CD14-positive monocyte (primary cell): ENCODE data around the gene GPR33. TPM values are rescaled to one million over a fixed set of nuclear protein-coding genes. Genes with fewer than 3 reads are reported as not detected.

ENCODE experiments used
- DNase-seq, 3 donors: peaks; one replicate each; pipeline ENCODE4 v3.0.0-alpha.2; 2011 to 2022
- H2AFZ ChIP-seq: 2 replicates; pipeline ENCODE4 v1.6.0; 2012; ENCODE audit warnings: mild to moderate bottlenecking, low read depth, low read length, inconsistent platforms; ENCODE audit not compliant: insufficient read depth, poor library complexity, severe bottlenecking
- H3K27ac ChIP-seq, 2 donors: 1 replicate in 1 of 2; 2 replicates in 1 of 2; pipeline ENCODE4 v1.5.1; 2012 to 2013; ENCODE audit warnings: low read length in 2 of 2, control low read depth in 1 of 2, inconsistent platforms in 1 of 2, low read depth in 1 of 2, mild to moderate bottlenecking in 1 of 2
- H3K27me3 ChIP-seq, 2 donors: one replicate each; pipeline versions ENCODE4 v1.6.0 to v1.6.1; 2011 to 2013; ENCODE audit warnings: low read length in 2 of 2; ENCODE audit not compliant: control insufficient read depth in 2 of 2, insufficient read depth in 2 of 2
- H3K36me3 ChIP-seq, 2 donors: replicated peaks in 1 of 2; 1 replicate in 1 of 2; 2 replicates in 1 of 2; pipeline versions ENCODE4 v1.5.1 to v1.6.1; 2012 to 2013; ENCODE audit warnings: low read length in 2 of 2, control low read depth in 1 of 2, inconsistent platforms in 1 of 2, mild to moderate bottlenecking in 1 of 2; ENCODE audit not compliant: insufficient read depth in 2 of 2, control insufficient read depth in 1 of 2
- H3K4me1 ChIP-seq, 2 donors: 1 replicate in 1 of 2; 2 replicates in 1 of 2; pipeline versions ENCODE4 v1.5.1 to v1.6.1; 2012 to 2013; ENCODE audit warnings: low read length in 2 of 2, control low read depth in 1 of 2, inconsistent platforms in 1 of 2, mild to moderate bottlenecking in 1 of 2, moderate library complexity in 1 of 2; ENCODE audit not compliant: insufficient read depth in 2 of 2, control insufficient read depth in 1 of 2
- H3K4me2 ChIP-seq: replicated peaks from 2 replicates; pipeline ENCODE3; 2012; ENCODE audit warnings: low read length, moderate library complexity, mild to moderate bottlenecking; ENCODE audit not compliant: poor library complexity, severe bottlenecking; ENCODE audit errors: extremely low read depth
- H3K4me3 ChIP-seq, 3 experiments: fragments of 200-600 bp in 1 of 3; sonication (generic) in 1 of 3; replicated peaks in 1 of 3; 1 replicate in 2 of 3; 2 replicates in 1 of 3; pipeline ENCODE4 v1.5.1; 2011 to 2013; ENCODE audit warnings: low read length in 3 of 3, mild to moderate bottlenecking in 3 of 3, control low read depth in 2 of 3, low read depth in 2 of 3, inconsistent platforms in 1 of 3, moderate library complexity in 1 of 3
- H3K79me2 ChIP-seq: 2 replicates; pipeline ENCODE4 v1.6.0; 2012; ENCODE audit warnings: mild to moderate bottlenecking, control low read depth, inconsistent platforms, low read length, moderate library complexity; ENCODE audit not compliant: insufficient read depth
- H3K9ac ChIP-seq: 2 replicates; pipeline ENCODE4 v1.6.0; 2017; ENCODE audit warnings: low read length, mild to moderate bottlenecking; ENCODE audit not compliant: insufficient read depth, poor library complexity, severe bottlenecking
- H3K9me3 ChIP-seq, 2 donors: replicated peaks in 1 of 2; 1 replicate in 1 of 2; 2 replicates in 1 of 2; pipeline versions ENCODE4 v1.5.1 to v1.6.1; 2012 to 2013; ENCODE audit warnings: low read length in 2 of 2, control low read depth in 1 of 2; ENCODE audit not compliant: control insufficient read depth in 1 of 2, insufficient read depth in 1 of 2
- H4K20me1 ChIP-seq: 2 replicates; pipeline ENCODE4 v1.6.0; 2012; ENCODE audit warnings: mild to moderate bottlenecking, low read length, control low read depth, moderate library complexity; ENCODE audit not compliant: insufficient read depth
- H3K27ac Mint-ChIP-seq, 7 donors: one replicate each; pipeline ENCODE4 v1.8.0; 2020; ENCODE audit warnings: mild to moderate bottlenecking in 7 of 7, mixed read lengths in 7 of 7, moderate library complexity in 6 of 7, inconsistent platforms in 2 of 7
- H3K27me3 Mint-ChIP-seq, 3 donors: one replicate each; pipeline ENCODE4 v1.8.0; 2021 to 2022; ENCODE audit warnings: low read depth in 3 of 3, mild to moderate bottlenecking in 3 of 3, mixed read lengths in 3 of 3, moderate library complexity in 3 of 3, inconsistent platforms in 1 of 3
- H3K36me3 Mint-ChIP-seq, 2 donors: one replicate each; pipeline ENCODE4 v1.8.0; 2020; ENCODE audit warnings: mixed read lengths in 2 of 2, inconsistent platforms in 1 of 2, mild to moderate bottlenecking in 1 of 2
- H3K4me1 Mint-ChIP-seq: one replicate; pipeline ENCODE4 v1.8.0; 2020; ENCODE audit warnings: mild to moderate bottlenecking, mixed read lengths
- H3K4me3 Mint-ChIP-seq, 2 donors: one replicate each; pipeline ENCODE4 v1.8.0; 2020; ENCODE audit warnings: mild to moderate bottlenecking in 2 of 2, mixed read lengths in 2 of 2, moderate library complexity in 1 of 2
- H3K9me3 Mint-ChIP-seq, 7 donors: one replicate each; pipeline ENCODE4 v1.8.0; 2020 to 2022; ENCODE audit warnings: mixed read lengths in 7 of 7, mild to moderate bottlenecking in 6 of 7, moderate library complexity in 6 of 7, inconsistent platforms in 2 of 7
- WGBS: methylation state at CpG from one replicate; pipeline ENCODE4 v1.1.5; 2013; ENCODE audit warnings: missing lambda C conversion rate; ENCODE audit not compliant: insufficient coverage; 5-methylcytosine and 5-hydroxymethylcytosine counted together
- intact Hi-C, 2 donors: fragments of 100-400 bp; cut with micrococcal nuclease; formaldehyde crosslinking; loops; one replicate each; pipeline versions ENCODE4 v1.15.0 to v1.15.1; 2023
- polyA plus RNA-seq, 3 donors: library from polyadenylated mRNA; depleted of rRNA in 1 of 3; unstranded in 2 of 3; stranded (reverse) in 1 of 3; fragments of 300-500 nt in 2 of 3; fragments of >200 nt in 1 of 3; fragmentation: Illumina TruSeq in 2 of 3; gene quantifications; 1 replicate in 2 of 3; 2 replicates in 1 of 3; pipeline ENCODE4 v1.2.3, GENCODE V29; 2012 to 2021
- TF ChIP-seq, protein P1 (sequence below): fragments of 200-600 bp; IDR thresholded peaks from one replicate; pipeline ENCODE4 v1.8.0; 2022; ENCODE audit warnings: antibody characterized with exemption, mild to moderate bottlenecking

Gene GPR33
- polyA plus RNA-seq, 3 donors = 0.15 to 0.53 (median 0.28) TPM

DNA sequence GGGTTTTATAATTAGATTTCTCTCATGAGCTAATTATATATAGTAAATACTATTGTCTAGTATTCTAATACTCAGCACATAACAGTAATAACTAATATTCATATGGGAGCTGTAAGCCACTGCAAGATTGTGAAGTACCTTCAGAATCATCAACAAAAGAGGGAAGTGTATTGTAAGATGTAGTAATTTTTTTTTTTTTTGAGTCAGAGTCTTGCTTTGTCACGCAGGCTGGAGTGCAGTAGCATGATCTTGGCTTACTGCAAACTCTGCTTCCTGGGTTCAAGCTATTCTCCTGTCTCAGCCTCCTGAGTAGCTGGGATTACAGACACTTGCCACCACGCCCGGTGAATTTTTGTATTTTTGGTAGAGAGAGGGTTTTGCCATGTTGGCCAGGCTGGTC is 3.1 kb downstream of the GPR33 start:
- Histone ChIP-seq H3K36me3 (no peaks in the 10 kb centered on the region), H3K4me1 (peaks cover 47 to 57% of the 10 kb centered on the region in 2 donors), H3K9ac (no peak overlapping the region), H3K27me3 (peaks cover 3 to 4% of the 10 kb centered on the region in 2 donors), H3K79me2 (no peaks in the 10 kb centered on the region), H3K4me3 (no peak overlapping the region), H3K4me2 (no peak overlapping the region), H3K27ac (peak overlapping the region; percentile 62 to 82), H4K20me1 (no peaks in the 10 kb centered on the region), H3K9me3 (no peaks in the 10 kb centered on the region), H2AFZ (no peak overlapping the region)
- Mint-ChIP-seq H3K27ac (peak overlapping the region; percentile 87 to 97 (median 94)), H3K4me1 (peaks cover 49% of the 10 kb centered on the region), H3K9me3 (peaks cover 0 to 3% (median 2%) of the 10 kb centered on the region in 7 donors), H3K36me3 (peaks cover 1 to 10% of the 10 kb centered on the region in 2 donors), H3K27me3 (peaks cover 3 to 5% (median 5%) of the 10 kb centered on the region in 3 donors), H3K4me3 (peak overlapping the region in 1 of 2 donors; percentile 72)
- peak; percentile 74 to 89 (median 87) for DNase-seq
- TF ChIP-seq, protein P1, sequence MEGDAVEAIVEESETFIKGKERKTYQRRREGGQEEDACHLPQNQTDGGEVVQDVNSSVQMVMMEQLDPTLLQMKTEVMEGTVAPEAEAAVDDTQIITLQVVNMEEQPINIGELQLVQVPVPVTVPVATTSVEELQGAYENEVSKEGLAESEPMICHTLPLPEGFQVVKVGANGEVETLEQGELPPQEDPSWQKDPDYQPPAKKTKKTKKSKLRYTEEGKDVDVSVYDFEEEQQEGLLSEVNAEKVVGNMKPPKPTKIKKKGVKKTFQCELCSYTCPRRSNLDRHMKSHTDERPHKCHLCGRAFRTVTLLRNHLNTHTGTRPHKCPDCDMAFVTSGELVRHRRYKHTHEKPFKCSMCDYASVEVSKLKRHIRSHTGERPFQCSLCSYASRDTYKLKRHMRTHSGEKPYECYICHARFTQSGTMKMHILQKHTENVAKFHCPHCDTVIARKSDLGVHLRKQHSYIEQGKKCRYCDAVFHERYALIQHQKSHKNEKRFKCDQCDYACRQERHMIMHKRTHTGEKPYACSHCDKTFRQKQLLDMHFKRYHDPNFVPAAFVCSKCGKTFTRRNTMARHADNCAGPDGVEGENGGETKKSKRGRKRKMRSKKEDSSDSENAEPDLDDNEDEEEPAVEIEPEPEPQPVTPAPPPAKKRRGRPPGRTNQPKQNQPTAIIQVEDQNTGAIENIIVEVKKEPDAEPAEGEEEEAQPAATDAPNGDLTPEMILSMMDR = no peak
- intact Hi-C loops = no loop called here
- WGBS = no CpG with 5 or more reads among the region's 3 CpGs

DNA sequence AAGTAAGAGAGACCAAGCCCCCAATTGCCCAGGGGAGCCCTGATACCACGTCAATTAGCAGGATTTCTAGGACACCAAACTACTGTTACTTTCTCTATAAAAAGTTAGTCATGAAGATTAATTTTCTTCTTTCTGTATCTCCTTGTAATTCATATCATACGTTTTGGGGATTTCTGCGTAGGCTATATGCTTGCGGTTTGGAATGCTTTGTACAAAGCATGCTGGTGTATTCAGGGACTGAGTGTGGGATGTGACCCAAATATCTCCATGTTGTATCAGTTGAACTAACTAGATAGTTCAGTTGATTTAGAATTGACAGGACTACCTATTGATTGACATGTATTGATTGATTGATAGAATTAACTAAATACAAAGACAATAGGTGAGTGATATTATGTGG is 7.7 kb downstream of the GPR33 start:
- Mint-ChIP-seq H3K27me3 (peaks cover 3 to 6% (median 4%) of the 10 kb centered on the region in 3 donors), H3K9me3 (peaks cover 0 to 4% (median 0%) of the 10 kb centered on the region in 7 donors), H3K27ac (no peak overlapping the region), H3K4me3 (no peak overlapping the region), H3K36me3 (peaks cover 0 to 4% of the 10 kb centered on the region in 2 donors), H3K4me1 (peaks cover 13% of the 10 kb centered on the region)
- no peak for DNase-seq
- peaks cover 3 to 4% of the 10 kb centered on the region in 2 donors for H3K27me3 ChIP-seq
- no peaks in the 10 kb centered on the region for H3K9me3 ChIP-seq
- no peak overlapping the region for H3K27ac ChIP-seq
- no peaks in the 10 kb centered on the region for H3K79me2 ChIP-seq
- peaks cover 9 to 11% of the 10 kb centered on the region in 2 donors for H3K4me1 ChIP-seq
- TF ChIP-seq, protein P1 = no peak
- intact Hi-C loops = no loop called here
- H4K20me1 ChIP-seq = no peaks in the 10 kb centered on the region
- no peak overlapping the region for H3K4me2 ChIP-seq
- no peak overlapping the region for H3K9ac ChIP-seq
- H3K4me3 ChIP-seq = no peak overlapping the region
- no peaks in the 10 kb centered on the region for H3K36me3 ChIP-seq
- H2AFZ ChIP-seq = no peak overlapping the region
- no CpG with 5 or more reads among the region's 4 CpGs for WGBS
